ENCODE results near the gene CBX4.

CBX4 gene

GRCh38 chr17:79800325-79801155 is 38.7 kb downstream of the CBX4 start:
- Histone ChIP-seq H2AFZ (ENCODE audit: low read depth) (peak overlapping the region; percentile 88), H3K79me2 (ENCODE audit: insufficient read depth, low read depth) (no peaks in the 10 kb centered on the region), H3K27ac (no peak overlapping the region), H3K4me2 (peak overlapping the region; percentile 79), H3K4me1 (ENCODE audit: low read depth, poor library complexity, severe bottlenecking) (peaks cover 43% of the 10 kb centered on the region), H3K27me3 (ENCODE audit: insufficient read depth, low read depth) (peaks cover 78% of the 10 kb centered on the region), H4K20me1 (ENCODE audit: insufficient read depth) (no peaks in the 10 kb centered on the region), H3K36me3 (ENCODE audit: insufficient read depth) (no peaks in the 10 kb centered on the region), H3K9ac (no peak overlapping the region; the same call in 1 of the 2 replicates), H3K4me3 (IDR thresholded peaks at IDR 0.05; ENCODE audit: insufficient read depth, low read depth, low read length) (no peak overlapping the region)
- TF ChIP-seq, protein P1, sequence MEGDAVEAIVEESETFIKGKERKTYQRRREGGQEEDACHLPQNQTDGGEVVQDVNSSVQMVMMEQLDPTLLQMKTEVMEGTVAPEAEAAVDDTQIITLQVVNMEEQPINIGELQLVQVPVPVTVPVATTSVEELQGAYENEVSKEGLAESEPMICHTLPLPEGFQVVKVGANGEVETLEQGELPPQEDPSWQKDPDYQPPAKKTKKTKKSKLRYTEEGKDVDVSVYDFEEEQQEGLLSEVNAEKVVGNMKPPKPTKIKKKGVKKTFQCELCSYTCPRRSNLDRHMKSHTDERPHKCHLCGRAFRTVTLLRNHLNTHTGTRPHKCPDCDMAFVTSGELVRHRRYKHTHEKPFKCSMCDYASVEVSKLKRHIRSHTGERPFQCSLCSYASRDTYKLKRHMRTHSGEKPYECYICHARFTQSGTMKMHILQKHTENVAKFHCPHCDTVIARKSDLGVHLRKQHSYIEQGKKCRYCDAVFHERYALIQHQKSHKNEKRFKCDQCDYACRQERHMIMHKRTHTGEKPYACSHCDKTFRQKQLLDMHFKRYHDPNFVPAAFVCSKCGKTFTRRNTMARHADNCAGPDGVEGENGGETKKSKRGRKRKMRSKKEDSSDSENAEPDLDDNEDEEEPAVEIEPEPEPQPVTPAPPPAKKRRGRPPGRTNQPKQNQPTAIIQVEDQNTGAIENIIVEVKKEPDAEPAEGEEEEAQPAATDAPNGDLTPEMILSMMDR (conservative IDR thresholded peaks at IDR 0.05; ENCODE audit: low read depth, low read length) = no peak

GRCh38 chr17:79799538-79800324 is 39.5 kb downstream of the CBX4 start:
- no peaks in the 10 kb centered on the region for H3K79me2 ChIP-seq (ENCODE audit: insufficient read depth, low read depth)
- H3K36me3 ChIP-seq (ENCODE audit: insufficient read depth) = no peaks in the 10 kb centered on the region
- H3K9ac ChIP-seq = no peak overlapping the region
- H3K4me1 ChIP-seq (ENCODE audit: low read depth, poor library complexity, severe bottlenecking) = peaks cover 43% of the 10 kb centered on the region
- H3K4me2 ChIP-seq = peak overlapping the region; percentile 79; the same call in 1 of the 2 replicates
- no peak overlapping the region for H3K4me3 ChIP-seq (IDR thresholded peaks at IDR 0.05; ENCODE audit: insufficient read depth, low read depth, low read length)
- TF ChIP-seq, protein P1 (conservative IDR thresholded peaks at IDR 0.05; ENCODE audit: low read depth, low read length) = no peak
- no peak overlapping the region for H2AFZ ChIP-seq (ENCODE audit: low read depth)
- peaks cover 70% of the 10 kb centered on the region for H3K27me3 ChIP-seq (ENCODE audit: insufficient read depth, low read depth)
- H3K27ac ChIP-seq = no peak overlapping the region
- no peaks in the 10 kb centered on the region for H4K20me1 ChIP-seq (ENCODE audit: insufficient read depth)

- Histone ChIP-seq H3K4me3 (IDR thresholded peaks at IDR 0.05; ENCODE audit: insufficient read depth, low read depth, low read length) (no peak overlapping the region), H3K36me3 (ENCODE audit: insufficient read depth) (no peaks in the 10 kb centered on the region), H4K20me1 (ENCODE audit: insufficient read depth) (no peaks in the 10 kb centered on the region), H2AFZ (ENCODE audit: low read depth) (no peak overlapping the region), H3K4me1 (ENCODE audit: low read depth, poor library complexity, severe bottlenecking) (peaks cover 39% of the 10 kb centered on the region), H3K9ac (no peak overlapping the region), H3K27me3 (ENCODE audit: insufficient read depth, low read depth) (peaks cover 64% of the 10 kb centered on the region), H3K4me2 (no peak overlapping the region; the same call in 1 of the 2 replicates), H3K79me2 (ENCODE audit: insufficient read depth, low read depth) (no peaks in the 10 kb centered on the region), H3K27ac (no peak overlapping the region)
- TF ChIP-seq, protein P1 (conservative IDR thresholded peaks at IDR 0.05; ENCODE audit: low read depth, low read length) = no peak
These were observed 40.1 kb downstream of the CBX4 start for GRCh38 chr17:79799174-79799537.

- peak overlapping the region; percentile 74 for H2AFZ ChIP-seq (ENCODE audit: low read depth)
- 0 out of 2 replicates have a peak overlapping the region, but pooled peaks have one; percentile 70 for H3K4me2 ChIP-seq
- H3K4me1 ChIP-seq (ENCODE audit: low read depth, poor library complexity, severe bottlenecking) = peaks cover 33% of the 10 kb centered on the region
- H3K4me3 ChIP-seq (IDR thresholded peaks at IDR 0.05; ENCODE audit: insufficient read depth, low read depth, low read length) = no peak overlapping the region
- no peaks in the 10 kb centered on the region for H3K79me2 ChIP-seq (ENCODE audit: insufficient read depth, low read depth)
- no peaks in the 10 kb centered on the region for H3K36me3 ChIP-seq (ENCODE audit: insufficient read depth)
- H3K9ac ChIP-seq = peak overlapping the region; percentile 44; the same call in 1 of the 2 replicates
- H4K20me1 ChIP-seq (ENCODE audit: insufficient read depth) = no peaks in the 10 kb centered on the region
- H3K27ac ChIP-seq = no peak overlapping the region
- TF ChIP-seq, protein P1 (conservative IDR thresholded peaks at IDR 0.05; ENCODE audit: low read depth, low read length) = no peak
- H3K27me3 ChIP-seq (ENCODE audit: insufficient read depth, low read depth) = peaks cover 58% of the 10 kb centered on the region
These were observed 40.7 kb downstream of the CBX4 start for GRCh38 chr17:79798299-79799173.

Data from KMS-11 (cell line).